ENCODE data around the gene TBX1. TPM values are rescaled to one million over a fixed set of nuclear protein-coding genes. Genes with fewer than 3 reads are reported as not detected.

The TBX1 gene
- total and polyA plus RNA-seq, 5 donors from 2014 or later, result not detected

GRCh38 chr22:19807914-19808872 is 47.6 kb downstream of the TBX1 start:
- Histone ChIP-seq H3K9me3 (ENCODE audit: control insufficient read depth in 2 of 2, low read length in 2 of 2) (no peaks in the 10 kb centered on the region), H3K36me3 (ENCODE audit: control insufficient read depth, insufficient read depth, low read length) (no peaks in the 10 kb centered on the region), H3K27me3 (ENCODE audit: control insufficient read depth, insufficient read depth, low read length) (no peaks in the 10 kb centered on the region), H3K27ac (ENCODE audit: insufficient read depth, low read length, poor library complexity, severe bottlenecking) (no peak overlapping the region), H3K4me1 (ENCODE audit: control insufficient read depth, insufficient read depth, low read length, poor library complexity, severe bottlenecking) (peaks cover 10% of the 10 kb centered on the region), H3K4me3 (ENCODE audit: low read depth, low read length) (no peak overlapping the region)
- H3K27me3 Mint-ChIP-seq, result no peaks in the 10 kb centered on the region
- H3K4me1 Mint-ChIP-seq, result peaks cover 0 to 24% (median 0%) of the 10 kb centered on the region in 4 donors
- peak overlapping the region in 2 of 3 donors; percentile 6 to 76 for H3K27ac Mint-ChIP-seq
- peaks cover 9% of the 10 kb centered on the region for H3K36me3 Mint-ChIP-seq
- H3K4me3 Mint-ChIP-seq, result no peak overlapping the region
- ATAC-seq (ENCODE audit: low read depth in 2 of 2), result no peak
- H3K9me3 Mint-ChIP-seq, result no peaks in the 10 kb centered on the region
- no peak for DNase-seq

GRCh38 chr22:19808873-19809478 is 48.4 kb downstream of the TBX1 start:
- H3K27me3 Mint-ChIP-seq, result no peaks in the 10 kb centered on the region
- peaks cover 9% of the 10 kb centered on the region for H3K36me3 Mint-ChIP-seq
- no peak for ATAC-seq (ENCODE audit: low read depth in 2 of 2)

GRCh38 chr22:19809741-19810140 is 49.2 kb downstream of the TBX1 start:
- Histone ChIP-seq H3K4me3 (ENCODE audit: low read depth, low read length) (no peak overlapping the region), H3K27me3 (ENCODE audit: control insufficient read depth, insufficient read depth, low read length) (no peaks in the 10 kb centered on the region), H3K4me1 (ENCODE audit: control insufficient read depth, insufficient read depth, low read length, poor library complexity, severe bottlenecking) (peaks cover 10% of the 10 kb centered on the region), H3K27ac (ENCODE audit: insufficient read depth, low read length, poor library complexity, severe bottlenecking) (no peak overlapping the region), H3K9me3 (ENCODE audit: control insufficient read depth in 2 of 2, low read length in 2 of 2) (no peaks in the 10 kb centered on the region), H3K36me3 (ENCODE audit: control insufficient read depth, insufficient read depth, low read length) (peaks cover 4% of the 10 kb centered on the region)
- no peak for ATAC-seq (ENCODE audit: low read depth in 2 of 2)
- DNase-seq, result no peak
- Mint-ChIP-seq H3K36me3 (peaks cover 9% of the 10 kb centered on the region), H3K27me3 (no peaks in the 10 kb centered on the region), H3K4me1 (peaks cover 0 to 24% (median 0%) of the 10 kb centered on the region in 4 donors), H3K4me3 (no peak overlapping the region), H3K27ac (peak overlapping the region in 2 of 3 donors; percentile 25 to 78), H3K9me3 (no peaks in the 10 kb centered on the region)

More at GRCh38 chr22:19808873-19809478, 48.4 kb downstream of the TBX1 start:
- no peak overlapping the region for H3K4me3 ChIP-seq (ENCODE audit: low read depth, low read length)
- H3K4me1 ChIP-seq (ENCODE audit: control insufficient read depth, insufficient read depth, low read length, poor library complexity, severe bottlenecking), result peaks cover 10% of the 10 kb centered on the region
- no peak overlapping the region for H3K4me3 Mint-ChIP-seq
- no peak for DNase-seq
- H3K27me3 ChIP-seq (ENCODE audit: control insufficient read depth, insufficient read depth, low read length), result no peaks in the 10 kb centered on the region
- no peaks in the 10 kb centered on the region for H3K9me3 Mint-ChIP-seq
- H3K4me1 Mint-ChIP-seq, result peaks cover 0 to 24% (median 0%) of the 10 kb centered on the region in 4 donors
- H3K27ac ChIP-seq (ENCODE audit: insufficient read depth, low read length, poor library complexity, severe bottlenecking), result no peak overlapping the region
- H3K36me3 ChIP-seq (ENCODE audit: control insufficient read depth, insufficient read depth, low read length), result peaks cover 3% of the 10 kb centered on the region
- peak overlapping the region in 1 of 3 donors; percentile 75 for H3K27ac Mint-ChIP-seq
- H3K9me3 ChIP-seq (ENCODE audit: control insufficient read depth in 2 of 2, low read length in 2 of 2), result no peaks in the 10 kb centered on the region

- Histone ChIP-seq H3K27me3 (ENCODE audit: control insufficient read depth, insufficient read depth, low read length) (no peaks in the 10 kb centered on the region), H3K4me3 (ENCODE audit: low read depth, low read length) (no peak overlapping the region), H3K27ac (ENCODE audit: insufficient read depth, low read length, poor library complexity, severe bottlenecking) (no peak overlapping the region), H3K4me1 (ENCODE audit: control insufficient read depth, insufficient read depth, low read length, poor library complexity, severe bottlenecking) (peaks cover 10% of the 10 kb centered on the region), H3K36me3 (ENCODE audit: control insufficient read depth, insufficient read depth, low read length) (peaks cover 4% of the 10 kb centered on the region), H3K9me3 (ENCODE audit: control insufficient read depth in 2 of 2, low read length in 2 of 2) (no peaks in the 10 kb centered on the region)
- ATAC-seq (ENCODE audit: low read depth in 2 of 2), result peak; percentile 74 to 88
- no peak overlapping the region for H3K4me3 Mint-ChIP-seq
- peaks cover 0 to 24% (median 0%) of the 10 kb centered on the region in 4 donors for H3K4me1 Mint-ChIP-seq
- peak in 2 of 3 donors; percentile 46 to 74 for DNase-seq
- H3K27ac Mint-ChIP-seq, result peak overlapping the region; percentile 48 to 78 (median 66)
- H3K9me3 Mint-ChIP-seq, result no peaks in the 10 kb centered on the region
- H3K27me3 Mint-ChIP-seq, result no peaks in the 10 kb centered on the region
- peaks cover 9% of the 10 kb centered on the region for H3K36me3 Mint-ChIP-seq
These were observed 50.0 kb downstream of the TBX1 start for GRCh38 chr22:19810381-19811201.

- Mint-ChIP-seq H3K9me3 (no peaks in the 10 kb centered on the region), H3K36me3 (peaks cover 9% of the 10 kb centered on the region), H3K27me3 (no peaks in the 10 kb centered on the region), H3K4me3 (no peak overlapping the region), H3K27ac (peak overlapping the region; percentile 48 to 78 (median 66)), H3K4me1 (peaks cover 0 to 26% (median 1%) of the 10 kb centered on the region in 4 donors)
- Histone ChIP-seq H3K4me3 (ENCODE audit: low read depth, low read length) (no peak overlapping the region), H3K4me1 (ENCODE audit: control insufficient read depth, insufficient read depth, low read length, poor library complexity, severe bottlenecking) (peaks cover 10% of the 10 kb centered on the region), H3K27me3 (ENCODE audit: control insufficient read depth, insufficient read depth, low read length) (no peaks in the 10 kb centered on the region), H3K27ac (ENCODE audit: insufficient read depth, low read length, poor library complexity, severe bottlenecking) (no peak overlapping the region), H3K9me3 (ENCODE audit: control insufficient read depth in 2 of 2, low read length in 2 of 2) (no peaks in the 10 kb centered on the region), H3K36me3 (ENCODE audit: control insufficient read depth, insufficient read depth, low read length) (peaks cover 4% of the 10 kb centered on the region)
- DNase-seq (no peak), ATAC-seq (ENCODE audit: low read depth in 2 of 2) (no peak)
These were observed 50.6 kb downstream of the TBX1 start for GRCh38 chr22:19811211-19811621.

- no peak overlapping the region for H3K4me3 Mint-ChIP-seq
- Histone ChIP-seq H3K27me3 (ENCODE audit: control insufficient read depth, insufficient read depth, low read length) (no peaks in the 10 kb centered on the region), H3K27ac (ENCODE audit: insufficient read depth, low read length, poor library complexity, severe bottlenecking) (no peak overlapping the region), H3K4me1 (ENCODE audit: control insufficient read depth, insufficient read depth, low read length, poor library complexity, severe bottlenecking) (peaks cover 10% of the 10 kb centered on the region), H3K9me3 (ENCODE audit: control insufficient read depth in 2 of 2, low read length in 2 of 2) (no peaks in the 10 kb centered on the region), H3K36me3 (ENCODE audit: control insufficient read depth, insufficient read depth, low read length) (peaks cover 4% of the 10 kb centered on the region), H3K4me3 (ENCODE audit: low read depth, low read length) (no peak overlapping the region)
- no peaks in the 10 kb centered on the region for H3K9me3 Mint-ChIP-seq
- ATAC-seq (ENCODE audit: low read depth in 2 of 2) (no peak), DNase-seq (no peak)
- H3K4me1 Mint-ChIP-seq, result peaks cover 0 to 26% (median 2%) of the 10 kb centered on the region in 4 donors
- no peaks in the 10 kb centered on the region for H3K27me3 Mint-ChIP-seq
- peaks cover 9% of the 10 kb centered on the region for H3K36me3 Mint-ChIP-seq
- peak overlapping the region in 1 of 3 donors; percentile 25 for H3K27ac Mint-ChIP-seq
These were observed 51.5 kb downstream of the TBX1 start for GRCh38 chr22:19811811-19812771.

Measured in CD4-positive, CD25-positive, alpha-beta regulatory T cell (primary cell).